ENCODE data around the gene CHRNB2. TPM values are rescaled to one million over a fixed set of nuclear protein-coding genes. Genes with fewer than 3 reads are reported as not detected.

Gene CHRNB2
- total and polyA plus RNA-seq, 2 of the 8 experiments (the other 6 are each of a cell fraction or from before 2014, with no cell fraction given) = 3.1 to 4.1 TPM

GRCh38 chr1:154609398-154610380 is 42.1 kb downstream of the CHRNB2 start (continued):
- TF ChIP-seq NRF1 (IDR thresholded peaks at IDR 0.05; ENCODE audit: low read depth, low read length) (no peak), SIRT6 (IDR thresholded peaks at IDR 0.05; ENCODE audit: low read length) (no peak)

All from H1 (cell line).